Frontal cortex (tissue), 4 donors: ENCODE measurements around the gene DCTN5. TPM values are rescaled to one million over a fixed set of nuclear protein-coding genes. Genes with fewer than 3 reads are reported as not detected.
A peak's percentile ranks its signal among the peaks of the same experiment; 100 is the strongest.
"Not testable (repeated sequence)": the region's sequence is repeated elsewhere in the genome, so short reads cannot be mapped to it uniquely, and the experiment has no call there.

ENCODE experiments used
- DNase-seq, 2 donors: peaks; one replicate each; pipeline ENCODE4 v3.0.0; 2012; ENCODE audit warnings: low spot score in 2 of 2
- FAIRE-seq: peaks from 2 replicates; lab custom pipeline; 2012; peaks lifted over from hg19 to GRCh38; lab: Jason Lieb, UNC
- total RNA-seq: library from RNA; depleted of rRNA; stranded (reverse); fragments of >200 nt; gene quantifications from one replicate; pipeline ENCODE4 v1.2.3, GENCODE V29; 2014
- donor health status: control.
- donor health status: control.
- donor health status: control.

DCTN5 gene
- 75.0 TPM for total RNA-seq

DNA sequence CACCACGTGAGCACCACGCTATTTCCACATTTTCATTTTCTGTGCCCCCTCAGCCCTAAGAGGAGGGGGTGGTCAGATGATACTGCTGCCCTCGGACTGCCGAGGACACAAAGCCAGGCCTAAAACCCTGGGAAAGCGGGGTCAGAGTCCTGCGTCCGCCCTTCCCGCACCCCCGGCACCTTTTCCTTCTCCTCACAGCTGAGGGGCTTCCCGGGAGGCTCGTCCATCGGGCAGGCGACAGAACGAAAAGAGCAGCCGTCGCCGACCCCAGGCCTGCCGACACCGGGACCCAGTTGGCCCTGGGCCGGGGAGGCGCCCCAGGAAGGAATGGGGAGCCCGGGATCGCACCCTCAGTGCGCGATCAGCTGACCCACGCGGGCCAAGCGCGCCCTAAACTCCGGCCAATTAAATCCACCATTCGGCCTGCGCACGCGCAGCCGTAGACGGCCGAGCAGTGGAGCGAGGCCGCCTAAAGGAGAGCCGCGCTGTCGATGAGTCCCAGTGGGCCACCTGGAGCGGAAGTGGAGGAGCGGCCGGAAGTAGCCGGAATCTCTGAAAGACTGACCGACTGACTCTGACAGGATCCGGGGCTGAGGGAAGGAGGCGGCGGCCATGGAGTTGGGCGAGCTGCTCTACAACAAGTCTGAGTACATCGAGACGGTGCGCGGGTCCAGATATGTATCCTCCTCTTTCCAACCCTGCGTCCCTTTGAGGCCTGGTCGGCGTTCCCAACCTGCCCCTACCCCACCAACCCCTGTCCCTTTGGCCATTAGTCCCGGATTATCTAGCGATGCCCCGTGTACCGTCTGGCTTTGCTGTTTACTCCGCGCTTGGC, at the start of gene DCTN5, which contains the start of gene PALB2:
Gene DCTN5 (plus strand): TSS at position 536 of the 835 bp plus-strand sequence. CDS start 77 bp downstream, at position 613.
Gene PALB2 (minus strand): TSS at position 380 of the 835 bp plus-strand sequence. CDS start 153 bp downstream, at position 227.
- DNase-seq, result peak; percentile 80 to 95
- FAIRE-seq, result no peak

DNA sequence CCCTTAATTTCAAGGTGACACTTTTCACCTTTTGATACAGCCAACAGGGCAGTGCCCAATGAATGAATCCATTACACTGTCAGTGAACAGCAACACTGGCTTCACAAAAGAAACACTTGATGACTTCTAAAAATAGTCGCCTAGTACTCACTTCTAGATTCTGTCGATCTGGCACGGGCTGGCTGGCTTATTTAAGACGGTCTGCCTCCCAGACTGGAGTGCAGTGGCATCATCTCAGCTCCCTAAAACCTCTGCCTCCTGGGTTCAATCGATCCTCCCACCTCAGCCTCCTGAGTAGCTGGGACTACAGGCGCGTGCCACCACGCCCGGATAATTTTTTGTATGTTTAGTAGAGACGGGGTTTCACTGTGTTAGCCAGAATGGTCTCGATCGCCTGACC, 47.1 kb upstream of the DCTN5 start:
- no peak for FAIRE-seq

GRCh38 chr16:23595246-23595950, 45.9 kb upstream of the DCTN5 start:
- FAIRE-seq (no peak), DNase-seq (peak in 1 of 2 donors; percentile 33)

More for the DNA sequence above, 47.1 kb upstream of the DCTN5 start:
- DNase-seq, result no peak

GRCh38 chr16:23595951-23596720, 45.1 kb upstream of the DCTN5 start, which contains the start of gene NDUFAB1:
Gene NDUFAB1, minus strand, starts transcription at chr16:23596316. Its CDS starts 26 bp downstream, at chr16:23596290.
- peak; percentile 91 to 92 for DNase-seq
- FAIRE-seq, result no peak

DNA sequence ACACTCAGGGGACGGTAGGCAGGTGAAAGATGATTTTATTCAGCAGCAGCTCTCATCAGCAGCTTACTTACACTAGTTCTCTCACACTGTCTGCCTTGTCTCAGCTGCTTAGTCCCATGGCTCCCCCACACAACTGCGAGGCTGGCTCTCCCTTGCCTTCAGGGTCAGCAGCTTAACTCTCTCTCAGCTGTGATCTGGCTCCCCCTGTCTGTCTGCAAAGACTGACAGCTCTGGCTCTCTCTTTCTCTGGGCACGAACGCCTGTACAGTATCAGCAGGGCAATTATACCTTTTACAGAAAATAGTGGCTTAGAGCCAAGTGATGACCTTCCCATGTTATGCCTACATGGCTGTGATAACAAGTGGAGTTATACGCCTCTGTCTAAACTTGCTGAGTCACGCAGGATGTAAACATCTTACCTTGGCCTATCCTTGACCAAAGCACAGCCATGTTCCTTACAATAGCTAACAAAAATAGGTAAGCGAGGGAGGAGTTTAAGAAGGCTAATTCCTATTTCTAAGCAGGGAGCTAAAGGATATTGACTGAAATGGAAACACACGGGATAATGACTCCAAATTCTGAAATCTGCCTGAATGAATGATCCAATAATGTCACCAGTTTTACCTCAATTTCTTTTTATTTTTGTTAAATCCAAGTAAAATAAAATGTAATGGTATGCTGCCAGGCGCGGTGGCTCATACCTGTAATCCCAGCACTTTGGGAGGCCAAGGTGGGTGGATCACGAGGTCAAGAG, 44.1 kb upstream of the DCTN5 start:
- no peak for FAIRE-seq
- DNase-seq, result no peak

GRCh38 chr16:23607726-23608125, 33.5 kb upstream of the DCTN5 start:
- FAIRE-seq (no peak), DNase-seq (no peak)

- FAIRE-seq, result no peak
Measured at GRCh38 chr16:23608194-23608593, 33.1 kb upstream of the DCTN5 start.

DNA sequence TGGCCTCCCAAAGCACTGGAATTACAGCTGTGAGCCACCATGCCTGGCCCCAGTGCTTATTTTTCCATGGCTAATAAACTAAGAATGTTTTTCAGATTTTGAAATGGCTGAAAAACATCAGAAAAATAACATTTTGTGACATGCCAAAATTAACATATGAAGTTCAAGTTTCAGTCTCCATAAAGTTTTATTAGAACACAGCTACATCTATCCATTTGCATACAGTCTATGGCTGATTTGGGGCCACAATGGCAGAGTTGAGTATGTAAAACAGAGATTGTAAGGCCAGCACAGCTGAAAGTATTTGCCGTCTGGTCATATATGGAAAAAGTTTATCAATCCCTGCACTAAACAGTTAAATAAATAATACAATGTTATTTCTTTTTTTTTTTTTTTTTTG, 31.3 kb upstream of the DCTN5 start:
- DNase-seq (no peak), FAIRE-seq (no peak)

More at GRCh38 chr16:23608194-23608593, 33.1 kb upstream of the DCTN5 start:
- no peak for DNase-seq

DNA sequence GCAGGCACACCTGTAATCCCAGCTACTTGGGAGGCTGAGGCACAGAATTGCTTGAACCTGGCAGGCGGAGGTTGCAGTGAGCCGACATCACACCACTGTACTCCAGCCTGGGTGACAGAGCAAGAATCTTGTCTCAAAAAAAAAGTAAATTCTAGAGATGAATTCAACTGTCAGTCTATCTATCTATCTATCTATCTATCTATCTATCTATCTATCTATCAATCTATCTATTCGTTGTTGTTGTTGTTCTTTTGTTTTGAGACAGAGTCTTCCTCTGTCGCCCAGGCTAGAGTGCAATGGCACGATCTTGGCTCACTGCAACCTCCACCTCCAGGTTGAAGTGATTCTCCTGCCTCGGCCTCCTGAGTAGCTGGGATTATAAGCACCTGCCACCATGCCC, 30.4 kb upstream of the DCTN5 start:
- not testable (repeated sequence) for DNase-seq, FAIRE-seq

GRCh38 chr16:23611936-23612335, 29.3 kb upstream of the DCTN5 start:
- DNase-seq, result no peak
- no peak for FAIRE-seq

GRCh38 chr16:23615805-23616204, 25.5 kb upstream of the DCTN5 start:
- DNase-seq (no peak), FAIRE-seq (no peak)

DNA sequence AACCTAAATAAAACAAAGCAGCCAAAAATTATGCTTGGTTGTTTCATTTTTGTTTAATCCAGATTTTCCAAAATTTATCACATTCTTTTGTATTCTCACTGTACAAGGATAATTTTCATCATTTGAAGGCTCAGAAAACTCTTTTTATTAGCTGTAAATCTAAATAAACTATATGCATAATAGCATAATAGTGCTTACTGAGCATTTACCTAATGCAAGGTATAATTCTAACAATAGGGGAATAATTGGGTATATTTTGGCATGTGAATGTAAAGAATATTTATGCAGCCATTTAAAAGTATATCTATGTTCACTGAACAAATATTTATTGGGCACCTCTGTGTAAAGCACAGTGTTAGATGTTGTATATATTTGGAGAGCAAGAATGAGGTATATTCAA, 17.2 kb upstream of the DCTN5 start:
- FAIRE-seq, result no peak
- no peak for DNase-seq

DNA sequence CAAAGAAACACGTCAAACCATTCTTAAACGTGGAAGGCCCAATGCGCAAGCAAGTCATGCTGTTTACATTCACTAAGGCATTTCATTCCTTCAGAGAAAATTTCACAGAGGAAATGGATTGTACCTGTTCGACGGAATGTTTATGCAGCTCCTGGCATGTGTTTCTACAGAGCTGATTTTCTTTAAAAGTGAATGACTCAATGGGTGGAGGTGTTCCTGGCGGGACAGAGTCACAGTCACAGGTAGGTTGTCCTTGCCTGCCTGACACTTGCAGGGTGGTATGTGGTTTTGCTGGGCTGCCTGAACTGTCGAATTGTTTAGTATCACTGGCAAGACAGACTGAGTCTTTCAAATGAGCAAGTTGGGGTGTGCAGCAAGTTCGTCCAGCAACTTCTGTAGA, 11.8 kb upstream of the DCTN5 start:
- DNase-seq, result no peak
- no peak for FAIRE-seq

GRCh38 chr16:23631874-23632273, 9.4 kb upstream of the DCTN5 start:
- not testable (repeated sequence) for FAIRE-seq, DNase-seq

DNA sequence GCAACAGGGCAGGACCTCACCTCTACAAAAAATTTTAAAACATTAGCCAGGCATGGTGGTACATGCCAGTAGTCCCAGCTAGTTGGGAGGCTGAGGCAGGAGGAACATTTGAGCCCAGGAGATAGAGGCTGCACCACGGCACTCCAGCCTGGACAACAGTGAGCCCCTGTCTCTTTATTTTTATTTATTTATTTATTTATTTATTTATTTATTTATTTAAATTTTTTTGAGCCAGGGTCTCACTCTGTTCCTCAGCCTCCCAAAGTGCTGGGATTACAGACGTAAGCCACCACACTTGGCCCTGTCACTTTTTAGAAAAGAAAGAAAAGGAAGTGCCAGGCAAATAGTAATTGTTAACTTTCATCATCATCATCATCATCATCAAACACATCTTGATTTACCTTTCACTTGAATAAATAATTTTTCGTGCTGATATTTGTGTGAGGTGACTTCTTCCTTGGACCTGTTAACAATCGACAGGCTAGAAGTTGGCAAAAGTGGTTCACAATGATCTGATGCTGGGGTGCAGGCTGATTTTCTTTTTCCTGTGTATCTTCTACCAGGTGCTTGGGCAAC, 6.7 kb upstream of the DCTN5 start:
- no peak for FAIRE-seq
- DNase-seq, result no peak

DNA sequence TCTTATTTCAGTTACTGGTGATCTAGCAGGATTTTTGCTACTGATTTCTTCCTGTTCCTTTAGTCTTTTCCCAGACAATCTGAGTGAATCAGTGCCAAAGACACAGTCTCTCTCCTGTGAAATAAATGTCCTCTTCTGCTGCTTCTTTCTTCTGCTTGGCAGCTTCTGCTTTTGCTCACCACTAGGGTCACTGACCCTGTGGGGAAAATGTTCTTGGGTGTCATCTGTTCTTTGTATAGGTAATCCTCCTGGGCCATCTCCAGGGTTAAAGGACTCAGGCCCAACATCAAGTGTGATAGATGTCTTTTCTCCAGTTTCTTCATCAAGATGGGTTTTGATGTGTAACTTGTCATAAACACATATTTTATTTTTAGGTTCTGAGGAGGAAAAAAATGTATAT, 5.3 kb upstream of the DCTN5 start:
- FAIRE-seq, result no peak
- DNase-seq, result no peak

DNA sequence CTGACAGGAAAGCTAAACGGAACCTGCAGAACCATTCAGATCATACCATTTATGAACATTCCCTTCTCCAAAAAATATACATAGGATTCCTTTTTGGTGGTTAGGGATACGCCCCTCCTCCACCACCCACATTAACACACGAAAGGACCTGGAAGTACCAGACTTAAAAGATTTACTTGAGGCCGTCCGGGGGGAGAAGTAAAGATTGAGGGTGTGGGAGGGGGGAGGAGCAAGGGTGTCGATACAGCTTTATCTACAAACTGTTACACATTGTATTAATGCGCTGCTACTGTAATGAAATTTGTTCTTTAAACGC, 693 bp upstream of the DCTN5 start:
- no peak for FAIRE-seq
- peak; percentile 10 to 18 for DNase-seq

GRCh38 chr16:23642246-23642774, 1.0 kb downstream of the DCTN5 start:
- no peak for DNase-seq
- FAIRE-seq, result no peak
